ENCODE measurements around the gene ZNF8.
"Not testable (repeated sequence)": the region's sequence is repeated elsewhere in the genome, so short reads cannot be mapped to it uniquely, and the experiment has no call there.

The ZNF8 gene

DNA sequence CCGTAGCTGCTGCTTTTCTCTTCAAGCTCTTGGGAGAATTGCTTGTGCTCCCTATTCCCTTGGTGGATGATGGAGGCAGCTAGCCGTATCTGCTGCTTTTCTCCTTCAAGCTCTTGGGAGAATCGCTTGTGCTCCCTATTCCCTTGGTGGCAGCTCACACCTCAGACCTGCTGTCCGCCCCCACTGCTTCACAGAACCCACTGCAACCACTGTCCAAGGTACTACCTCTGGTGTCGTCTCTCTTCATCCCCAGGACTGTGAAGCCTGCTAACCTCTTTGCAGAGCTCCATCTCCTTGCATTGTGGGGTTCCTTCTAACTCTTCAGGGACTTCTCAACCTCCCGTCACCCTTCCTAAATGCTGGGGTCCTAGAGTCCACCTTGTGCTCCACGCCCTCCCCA lies 21.9 kb downstream of the ZNF8 start:
- DNase-seq = no peak

DNA sequence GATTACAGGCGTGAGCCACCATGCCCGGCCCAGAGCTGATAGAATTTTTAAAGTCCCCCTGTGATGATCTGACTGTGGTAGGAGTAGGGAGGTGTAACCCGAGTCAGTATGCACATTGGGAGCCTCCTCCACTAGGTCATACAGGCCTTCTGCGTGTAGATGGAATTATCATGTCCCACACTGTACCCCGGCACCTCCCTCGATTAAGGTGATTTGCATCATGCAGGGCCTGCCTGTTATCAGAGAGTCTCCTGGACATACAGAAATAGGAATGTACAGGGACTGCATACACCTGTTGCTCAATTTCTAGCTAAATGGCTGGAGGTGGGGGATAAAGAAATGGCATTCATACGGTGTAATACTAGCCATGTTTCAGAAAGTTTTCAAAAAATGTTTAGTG lies 25.5 kb downstream of the ZNF8 start:
- no peak for DNase-seq

- DNase-seq = no peak
Measured at GRCh38 chr19:58304748-58305064, 26.0 kb downstream of the ZNF8 start.

DNA sequence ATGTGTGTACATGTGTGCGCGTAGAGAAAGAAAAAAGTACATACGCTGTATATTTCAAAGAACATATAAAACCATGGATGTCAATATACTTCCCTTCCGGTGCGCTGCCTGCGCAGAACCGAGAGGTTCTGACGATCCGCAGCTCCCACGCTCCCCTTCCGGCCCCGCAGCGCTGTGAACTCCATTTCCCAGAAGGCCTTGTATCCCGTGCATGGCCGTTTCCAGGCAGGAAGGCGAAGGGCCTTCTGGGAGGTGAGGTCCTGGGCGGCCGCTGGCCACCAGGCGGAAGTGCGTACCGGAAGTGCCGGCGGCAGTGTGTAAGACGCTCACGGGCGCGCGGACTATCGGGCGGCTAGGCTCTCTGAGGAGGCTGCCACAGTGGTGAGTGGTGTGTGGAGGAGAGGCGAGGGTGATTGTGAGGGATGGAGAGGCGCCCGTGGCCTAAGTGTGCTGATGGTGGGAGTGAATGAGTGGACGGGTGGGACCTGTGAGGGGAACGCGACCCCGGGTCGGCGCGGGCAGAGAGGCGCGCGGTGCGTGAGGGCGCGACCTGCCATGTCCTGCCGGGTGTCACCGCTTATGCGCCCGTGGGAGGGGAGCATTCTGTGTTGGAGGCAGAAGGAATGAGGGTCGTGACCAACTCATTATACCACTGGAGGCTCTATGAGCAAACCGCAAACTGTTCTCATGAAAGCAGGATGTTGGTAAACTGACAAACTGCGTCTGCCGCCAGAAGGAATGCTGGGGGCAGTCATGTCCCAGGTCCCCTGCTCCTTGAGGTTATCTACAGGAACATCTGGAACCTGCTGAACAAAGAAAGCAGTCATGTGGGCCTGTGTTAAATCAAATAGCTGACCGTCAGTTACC lies 26.5 kb downstream of the ZNF8 start, which contains the start of gene ERVK3-1:
Gene ERVK3-1, plus strand, starts transcription at position 313 of the 867 bp plus-strand sequence. CDS start 6,792 bp downstream, outside the sequence.
- DNase-seq = peak; percentile 84

DNA sequence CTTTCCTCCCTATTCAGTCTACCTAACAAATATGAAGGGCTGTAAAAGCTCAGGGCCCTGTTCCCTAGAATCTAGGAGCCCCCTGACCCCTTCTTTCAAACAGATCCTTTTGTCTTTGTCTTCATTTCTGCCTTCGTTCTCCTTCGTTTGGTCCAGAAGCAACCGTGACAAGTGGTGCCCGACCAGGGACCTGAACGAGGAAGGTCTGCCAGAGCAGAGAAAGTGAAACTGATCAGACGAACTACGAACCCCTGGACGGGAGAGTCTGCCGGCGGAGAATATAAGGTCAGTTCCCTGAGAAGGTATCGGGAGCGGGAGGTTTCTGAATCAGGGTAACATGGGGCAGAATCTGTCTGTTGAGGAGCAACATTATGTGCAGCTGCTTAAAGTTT lies 27.2 kb downstream of the ZNF8 start:
- DNase-seq = no peak

- no peak for DNase-seq
Measured at GRCh38 chr19:58307736-58308135, 29.0 kb downstream of the ZNF8 start.

DNA sequence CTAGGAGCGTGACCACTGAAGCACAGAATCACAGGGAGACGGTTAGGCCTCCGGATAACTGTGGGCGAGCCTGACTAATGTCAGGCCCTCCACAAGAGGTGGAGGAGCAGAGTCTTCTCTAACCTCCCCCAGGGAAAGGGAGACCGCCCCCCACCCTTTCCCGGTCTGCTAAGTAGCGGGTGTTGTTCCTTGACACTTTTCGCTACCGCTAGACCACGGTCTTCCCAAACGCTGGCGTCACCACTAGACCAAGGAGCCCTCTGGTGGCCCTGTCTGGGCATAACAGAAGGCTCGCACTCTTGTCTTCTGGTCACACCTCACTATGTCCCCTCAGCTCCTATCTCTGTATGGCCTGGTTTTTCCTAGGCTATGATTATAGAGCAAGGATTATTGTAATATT lies 31.9 kb downstream of the ZNF8 start:
- not testable (repeated sequence) for DNase-seq

- DNase-seq = no peak
Measured at GRCh38 chr19:58311345-58311865, 32.6 kb downstream of the ZNF8 start.

DNA sequence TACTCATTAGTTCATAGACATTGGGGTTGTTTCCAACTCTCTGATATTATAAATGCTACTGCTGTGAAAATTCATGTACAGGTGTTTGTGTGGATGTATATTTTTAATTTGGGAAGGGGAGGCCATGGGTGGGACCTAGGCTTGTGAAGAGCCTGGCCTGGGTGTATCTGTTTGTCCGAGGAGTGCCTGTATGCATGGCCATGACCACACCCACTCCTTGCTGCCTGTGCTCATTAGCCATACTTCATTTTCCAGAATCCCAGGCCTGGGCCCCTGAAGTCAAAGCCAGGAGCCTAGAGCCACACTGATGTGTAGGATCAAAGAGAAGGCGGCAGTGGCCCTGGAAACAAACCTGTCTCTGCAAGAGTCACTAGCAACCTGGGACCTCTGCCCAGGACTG lies 36.8 kb downstream of the ZNF8 start:
- DNase-seq = no peak

GRCh38 chr19:58317476-58318072 lies 38.8 kb downstream of the ZNF8 start:
- no peak for DNase-seq

GRCh38 chr19:58318297-58318696 lies 39.5 kb downstream of the ZNF8 start:
- no peak for DNase-seq

- DNase-seq = no peak
Measured at GRCh38 chr19:58319241-58319640, 40.5 kb downstream of the ZNF8 start.

DNA sequence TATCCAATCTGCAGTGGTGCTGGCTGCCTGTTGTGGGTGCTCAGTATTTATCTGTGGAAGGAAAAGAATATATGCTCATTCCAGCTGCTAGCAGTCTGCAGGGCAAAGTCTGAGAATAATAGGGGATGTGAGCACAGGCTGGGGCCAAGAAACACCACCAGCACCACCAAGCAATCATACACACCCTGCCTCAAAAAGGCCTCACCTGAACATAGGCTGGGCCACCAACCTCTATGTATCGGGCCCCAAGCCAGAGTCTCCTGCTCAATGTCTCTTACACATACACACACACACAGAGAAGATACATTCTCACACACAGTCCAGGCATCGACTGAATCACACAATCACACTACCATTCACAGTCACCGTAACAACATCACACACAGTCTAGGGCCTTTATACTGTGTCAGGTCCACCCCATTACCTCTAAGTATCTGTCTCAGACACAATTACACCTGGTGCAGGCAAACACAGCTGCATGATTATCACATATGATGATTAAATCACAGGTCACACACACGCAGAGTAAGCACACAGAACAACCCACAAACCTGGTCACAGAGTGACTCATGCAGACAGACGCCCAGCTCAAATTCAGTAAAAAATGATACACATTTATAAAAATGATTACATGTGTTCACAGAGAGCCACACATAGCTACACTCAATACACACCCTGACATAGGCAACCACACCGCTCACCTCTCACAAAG lies 46.7 kb downstream of the ZNF8 start:
- DNase-seq = peak; percentile 11

DNA sequence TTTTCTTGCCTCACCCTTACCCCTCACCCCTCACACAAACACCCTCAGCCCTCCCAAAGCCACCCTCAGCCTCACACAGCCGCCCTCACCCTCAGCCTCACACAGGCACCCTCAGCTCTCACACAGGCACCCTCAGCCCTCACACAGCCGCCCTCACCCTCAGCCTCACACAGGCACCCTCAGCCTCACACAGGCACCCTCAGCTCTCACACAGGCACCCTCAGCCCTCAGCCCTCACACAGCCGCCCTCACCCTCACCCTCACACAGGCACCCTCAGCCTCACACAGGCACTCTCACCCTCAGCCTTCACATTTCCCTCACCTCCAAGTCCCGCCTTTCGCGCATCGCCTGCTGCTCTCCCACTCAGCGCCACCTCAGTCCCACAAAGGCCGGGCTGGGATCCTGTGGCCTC lies 47.8 kb downstream of the ZNF8 start:
- DNase-seq = no peak

GRCh38 chr19:58326914-58327726 lies 48.4 kb downstream of the ZNF8 start, which contains the start of gene ZSCAN22:
Gene ZSCAN22, plus strand, starts transcription at chr19:58326994. Its CDS starts 7,809 bp downstream, at chr19:58334803.
- DNase-seq = peak; percentile 81

- no peak for DNase-seq
Measured at GRCh38 chr19:58328999-58329398, 50.2 kb downstream of the ZNF8 start.

- DNase-seq = no peak
Measured at GRCh38 chr19:58330458-58330857, 51.7 kb downstream of the ZNF8 start.

- no peak for DNase-seq
Measured at GRCh38 chr19:58332697-58333096, 53.9 kb downstream of the ZNF8 start.

DNA sequence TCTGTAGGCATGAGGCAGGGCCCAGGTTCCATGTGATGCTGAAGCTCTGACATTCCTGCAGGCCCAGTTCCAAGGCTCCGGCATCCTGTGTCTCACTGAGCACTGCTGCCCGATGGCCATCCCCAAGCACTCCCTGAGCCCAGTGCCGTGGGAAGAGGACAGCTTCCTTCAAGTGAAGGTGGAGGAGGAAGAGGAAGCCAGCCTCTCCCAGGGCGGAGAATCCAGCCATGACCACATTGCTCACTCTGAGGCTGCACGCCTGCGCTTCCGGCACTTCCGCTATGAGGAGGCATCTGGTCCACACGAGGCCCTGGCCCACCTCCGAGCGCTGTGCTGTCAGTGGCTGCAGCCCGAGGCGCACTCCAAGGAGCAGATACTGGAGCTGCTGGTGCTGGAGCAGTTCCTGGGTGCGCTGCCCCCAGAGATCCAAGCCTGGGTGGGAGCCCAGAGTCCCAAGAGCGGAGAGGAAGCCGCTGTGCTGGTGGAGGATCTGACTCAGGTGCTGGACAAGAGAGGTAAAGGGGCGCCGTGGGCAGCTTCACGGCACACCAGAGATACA lies 56.0 kb downstream of the ZNF8 start:
- no peak for DNase-seq

GRCh38 chr19:58335630-58336029 lies 56.9 kb downstream of the ZNF8 start:
- DNase-seq = no peak

GRCh38 chr19:58336216-58336615 lies 57.5 kb downstream of the ZNF8 start:
- no peak for DNase-seq

DNA sequence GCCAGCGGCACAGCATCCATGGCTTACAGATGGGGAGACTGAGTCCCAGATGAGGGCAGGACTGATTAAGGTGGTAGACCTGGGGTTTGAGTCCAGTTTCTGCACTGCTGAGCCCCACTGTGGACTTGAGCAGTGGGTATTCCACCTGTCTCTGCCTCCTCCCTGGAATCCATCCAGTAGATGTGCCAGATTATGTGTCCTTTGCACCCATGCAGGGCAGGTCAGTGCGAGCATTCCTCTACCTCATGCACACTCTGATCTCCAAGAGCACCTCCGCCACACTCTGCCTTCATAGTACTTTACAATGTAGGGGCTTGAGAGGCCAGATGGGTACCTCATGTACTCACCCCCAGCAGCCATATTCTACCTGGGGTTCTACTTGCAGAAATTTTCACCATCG lies 58.1 kb downstream of the ZNF8 start:
- no peak for DNase-seq

Measured in NCI-H2081 treated with DMSO at 0.1 percent for 48 hours (cell line).